ENCODE measurements around the gene RHOB. TPM values are rescaled to one million over a fixed set of nuclear protein-coding genes. Genes with fewer than 3 reads are reported as not detected.
"Not testable (repeated sequence)": the region's sequence is repeated elsewhere in the genome, so short reads cannot be mapped to it uniquely, and the experiment has no call there.

The RHOB gene
- total RNA-seq, 1 donor from 2014 or later: 135 TPM

- no peaks in the 10 kb centered on the region for H3K36me3 Mint-ChIP-seq (ENCODE audit: unreplicated experiment)
- H3K9me3 Mint-ChIP-seq (ENCODE audit: unreplicated experiment): peaks cover 2% of the 10 kb centered on the region
- H3K27me3 Mint-ChIP-seq (ENCODE audit: unreplicated experiment): peaks cover 5% of the 10 kb centered on the region
- peaks cover 13% of the 10 kb centered on the region for H3K4me1 Mint-ChIP-seq (ENCODE audit: low read depth, unreplicated experiment)
- no peak for DNase-seq
- H3K27ac Mint-ChIP-seq (ENCODE audit: unreplicated experiment): no peak overlapping the region
- TF ChIP-seq CTCF (IDR thresholded peaks at IDR 0.05; ENCODE audit: partially characterized antibody, unreplicated experiment): no peak
- no peak overlapping the region for H3K4me3 Mint-ChIP-seq (ENCODE audit: unreplicated experiment)
Measured at GRCh38 chr2:20488782-20489181, 41.9 kb downstream of the RHOB start.

- H3K4me1 Mint-ChIP-seq (ENCODE audit: low read depth, unreplicated experiment): peaks cover 13% of the 10 kb centered on the region
- peaks cover 2% of the 10 kb centered on the region for H3K27me3 Mint-ChIP-seq (ENCODE audit: unreplicated experiment)
- no peak overlapping the region for H3K4me3 Mint-ChIP-seq (ENCODE audit: unreplicated experiment)
- no peak overlapping the region for H3K27ac Mint-ChIP-seq (ENCODE audit: unreplicated experiment)
- H3K9me3 Mint-ChIP-seq (ENCODE audit: unreplicated experiment): peaks cover 3% of the 10 kb centered on the region
- no peaks in the 10 kb centered on the region for H3K36me3 Mint-ChIP-seq (ENCODE audit: unreplicated experiment)
- no peak for DNase-seq
- no peak for TF ChIP-seq CTCF (IDR thresholded peaks at IDR 0.05; ENCODE audit: partially characterized antibody, unreplicated experiment)
Measured at GRCh38 chr2:20490300-20491181, 43.7 kb downstream of the RHOB start.

- TF ChIP-seq CTCF (IDR thresholded peaks at IDR 0.05; ENCODE audit: partially characterized antibody, unreplicated experiment): no peak
- H3K9me3 Mint-ChIP-seq (ENCODE audit: unreplicated experiment): peaks cover 3% of the 10 kb centered on the region
- H3K4me3 Mint-ChIP-seq (ENCODE audit: unreplicated experiment): no peak overlapping the region
- no peak overlapping the region for H3K27ac Mint-ChIP-seq (ENCODE audit: unreplicated experiment)
- H3K27me3 Mint-ChIP-seq (ENCODE audit: unreplicated experiment): no peaks in the 10 kb centered on the region
- DNase-seq: no peak
- H3K4me1 Mint-ChIP-seq (ENCODE audit: low read depth, unreplicated experiment): peaks cover 16% of the 10 kb centered on the region
- no peaks in the 10 kb centered on the region for H3K36me3 Mint-ChIP-seq (ENCODE audit: unreplicated experiment)
Measured at GRCh38 chr2:20491739-20492531, 45.1 kb downstream of the RHOB start.

- not testable (repeated sequence) for H3K4me3 Mint-ChIP-seq (ENCODE audit: unreplicated experiment); H3K36me3 Mint-ChIP-seq (ENCODE audit: unreplicated experiment); H3K27me3 Mint-ChIP-seq (ENCODE audit: unreplicated experiment); H3K27ac Mint-ChIP-seq (ENCODE audit: unreplicated experiment); DNase-seq; H3K9me3 Mint-ChIP-seq (ENCODE audit: unreplicated experiment)
- peaks cover 10% of the 10 kb centered on the region for H3K4me1 Mint-ChIP-seq (ENCODE audit: low read depth, unreplicated experiment)
Measured at GRCh38 chr2:20493095-20493494, 46.2 kb downstream of the RHOB start.

- no peak for DNase-seq
- no peaks in the 10 kb centered on the region for H3K36me3 Mint-ChIP-seq (ENCODE audit: unreplicated experiment)
- TF ChIP-seq CTCF (IDR thresholded peaks at IDR 0.05; ENCODE audit: partially characterized antibody, unreplicated experiment): no peak
- H3K27me3 Mint-ChIP-seq (ENCODE audit: unreplicated experiment): peaks cover 3% of the 10 kb centered on the region
- peaks cover 10% of the 10 kb centered on the region for H3K4me1 Mint-ChIP-seq (ENCODE audit: low read depth, unreplicated experiment)
- H3K9me3 Mint-ChIP-seq (ENCODE audit: unreplicated experiment): peaks cover 1% of the 10 kb centered on the region
- no peak overlapping the region for H3K4me3 Mint-ChIP-seq (ENCODE audit: unreplicated experiment)
- H3K27ac Mint-ChIP-seq (ENCODE audit: unreplicated experiment): no peak overlapping the region
Measured at GRCh38 chr2:20494241-20494640, 47.4 kb downstream of the RHOB start.
